ENCODE results near the gene GPR180.

GRCh38 chr13:94630858-94631257 lies 29.2 kb downstream of the GPR180 start:
- TF ChIP-seq, protein P1, sequence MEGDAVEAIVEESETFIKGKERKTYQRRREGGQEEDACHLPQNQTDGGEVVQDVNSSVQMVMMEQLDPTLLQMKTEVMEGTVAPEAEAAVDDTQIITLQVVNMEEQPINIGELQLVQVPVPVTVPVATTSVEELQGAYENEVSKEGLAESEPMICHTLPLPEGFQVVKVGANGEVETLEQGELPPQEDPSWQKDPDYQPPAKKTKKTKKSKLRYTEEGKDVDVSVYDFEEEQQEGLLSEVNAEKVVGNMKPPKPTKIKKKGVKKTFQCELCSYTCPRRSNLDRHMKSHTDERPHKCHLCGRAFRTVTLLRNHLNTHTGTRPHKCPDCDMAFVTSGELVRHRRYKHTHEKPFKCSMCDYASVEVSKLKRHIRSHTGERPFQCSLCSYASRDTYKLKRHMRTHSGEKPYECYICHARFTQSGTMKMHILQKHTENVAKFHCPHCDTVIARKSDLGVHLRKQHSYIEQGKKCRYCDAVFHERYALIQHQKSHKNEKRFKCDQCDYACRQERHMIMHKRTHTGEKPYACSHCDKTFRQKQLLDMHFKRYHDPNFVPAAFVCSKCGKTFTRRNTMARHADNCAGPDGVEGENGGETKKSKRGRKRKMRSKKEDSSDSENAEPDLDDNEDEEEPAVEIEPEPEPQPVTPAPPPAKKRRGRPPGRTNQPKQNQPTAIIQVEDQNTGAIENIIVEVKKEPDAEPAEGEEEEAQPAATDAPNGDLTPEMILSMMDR (IDR thresholded peaks at IDR 0.05), result no peak
- TF ChIP-seq POLR2A (IDR thresholded peaks at IDR 0.05), result no peak

Data from uterus (tissue), 2 donors.